Measurements from ENCODE around the gene CCDC27.

The CCDC27 gene

GRCh38 chr1:3727042-3727824 is 25.0 kb upstream of the CCDC27 start:
- Histone ChIP-seq H3K9me3 (replicated peaks in 1 of 11) (no peaks in the 10 kb centered on the region), H3K36me3 (no peaks in the 10 kb centered on the region), H3K4me1 (peaks cover 10 to 37% (median 19%) of the 10 kb centered on the region in 10 experiments; a peak in 19 of 20 replicates), H3K9ac (no peak overlapping the region), H3K27me3 (peaks cover 0 to 26% (median 7%) of the 10 kb centered on the region in 11 experiments; a peak in 10 of 22 replicates), H3K4me3 (no peak overlapping the region), H3K27ac (no peak overlapping the region), H3K4me2 (no peak overlapping the region), H4K20me1 (peaks cover 0 to 16% (median 0%) of the 10 kb centered on the region in 11 experiments; a peak in 2 of 22 replicates)
- TF ChIP-seq Cebpa-rat (IDR thresholded peaks at IDR 0.05): no peak

- TF ChIP-seq Cebpa-rat (IDR thresholded peaks at IDR 0.05): no peak
- peaks cover 10 to 37% (median 19%) of the 10 kb centered on the region in 10 experiments; a peak in 19 of 20 replicates for H3K4me1 ChIP-seq
Observed at GRCh38 chr1:3727825-3728776, 24.1 kb upstream of the CCDC27 start.

GRCh38 chr1:3729594-3730542 is 22.4 kb upstream of the CCDC27 start:
- Histone ChIP-seq H3K9me3 (replicated peaks in 1 of 11) (no peaks in the 10 kb centered on the region), H3K27ac (peak overlapping the region in 3 of 11 experiments; percentile 2 to 46 (median 37); a peak in 3 of 22 replicates), H3K9ac (no peak overlapping the region; a peak in 1 of 22 replicates)

More at GRCh38 chr1:3727825-3728776, 24.1 kb upstream of the CCDC27 start:
- Histone ChIP-seq H3K9me3 (replicated peaks in 1 of 11) (no peaks in the 10 kb centered on the region), H3K27me3 (peaks cover 0 to 26% (median 7%) of the 10 kb centered on the region in 11 experiments; a peak in 10 of 22 replicates), H3K9ac (no peak overlapping the region), H4K20me1 (peaks cover 0 to 16% (median 0%) of the 10 kb centered on the region in 11 experiments; a peak in 2 of 22 replicates), H3K4me3 (no peak overlapping the region), H3K36me3 (no peaks in the 10 kb centered on the region), H3K27ac (no peak overlapping the region), H3K4me2 (no peak overlapping the region)

GRCh38 chr1:3730543-3731247 is 21.6 kb upstream of the CCDC27 start:
- peaks cover 0 to 5% (median 0%) of the 10 kb centered on the region in 11 experiments; a peak in 1 of 22 replicates for H3K36me3 ChIP-seq

More at GRCh38 chr1:3729594-3730542, 22.4 kb upstream of the CCDC27 start:
- Histone ChIP-seq H3K27me3 (peaks cover 0 to 26% (median 7%) of the 10 kb centered on the region in 11 experiments; a peak in 10 of 22 replicates), H3K4me3 (no peak overlapping the region), H4K20me1 (peaks cover 0 to 16% (median 0%) of the 10 kb centered on the region in 11 experiments; a peak in 2 of 22 replicates), H3K4me1 (peaks cover 10 to 34% (median 24%) of the 10 kb centered on the region in 10 experiments; a peak in 19 of 20 replicates), H3K4me2 (peak overlapping the region in 9 of 11 experiments; percentile 46 to 84 (median 74); a peak in 19 of 22 replicates), H3K36me3 (peaks cover 0 to 2% (median 0%) of the 10 kb centered on the region in 11 experiments; a peak in 1 of 22 replicates)
- no peak for TF ChIP-seq Cebpa-rat (IDR thresholded peaks at IDR 0.05)

GRCh38 chr1:3731583-3732433 is 20.4 kb upstream of the CCDC27 start:
- TF ChIP-seq Cebpa-rat (IDR thresholded peaks at IDR 0.05): no peak
- Histone ChIP-seq H3K4me2 (peak overlapping the region in 6 of 11 experiments; percentile 9 to 81 (median 72); a peak in 5 of 22 replicates), H3K27me3 (peaks cover 0 to 26% (median 7%) of the 10 kb centered on the region in 11 experiments; a peak in 10 of 22 replicates), H3K27ac (no peak overlapping the region), H3K9ac (no peak overlapping the region), H3K36me3 (peaks cover 3 to 12% (median 8%) of the 10 kb centered on the region in 11 experiments; a peak in 18 of 22 replicates), H3K4me1 (peaks cover 15 to 52% (median 41%) of the 10 kb centered on the region in 10 experiments), H3K9me3 (replicated peaks in 1 of 11) (no peaks in the 10 kb centered on the region), H3K4me3 (no peak overlapping the region), H4K20me1 (peaks cover 0 to 16% (median 0%) of the 10 kb centered on the region in 11 experiments; a peak in 3 of 22 replicates)

More at GRCh38 chr1:3730543-3731247, 21.6 kb upstream of the CCDC27 start:
- peaks cover 0 to 26% (median 7%) of the 10 kb centered on the region in 11 experiments; a peak in 10 of 22 replicates for H3K27me3 ChIP-seq
- TF ChIP-seq Cebpa-rat (IDR thresholded peaks at IDR 0.05): no peak
- H3K4me1 ChIP-seq: peaks cover 10 to 42% (median 30%) of the 10 kb centered on the region in 10 experiments; a peak in 19 of 20 replicates
- no peak overlapping the region for H3K4me3 ChIP-seq
- H3K4me2 ChIP-seq: peak overlapping the region in 9 of 11 experiments; percentile 46 to 84 (median 74); a peak in 19 of 22 replicates
- no peaks in the 10 kb centered on the region for H3K9me3 ChIP-seq (replicated peaks in 1 of 11)
- no peak overlapping the region; a peak in 1 of 22 replicates for H3K9ac ChIP-seq
- H4K20me1 ChIP-seq: peaks cover 0 to 16% (median 0%) of the 10 kb centered on the region in 11 experiments; a peak in 2 of 22 replicates
- H3K27ac ChIP-seq: no peak overlapping the region; a peak in 1 of 22 replicates

GRCh38 chr1:3732434-3733093 is 19.7 kb upstream of the CCDC27 start:
- H3K9ac ChIP-seq: no peak overlapping the region
- TF ChIP-seq Cebpa-rat (IDR thresholded peaks at IDR 0.05): no peak
- H3K36me3 ChIP-seq: peaks cover 10 to 19% (median 15%) of the 10 kb centered on the region in 11 experiments; a peak in 19 of 22 replicates
- H3K27me3 ChIP-seq: peaks cover 0 to 24% (median 7%) of the 10 kb centered on the region in 11 experiments; a peak in 10 of 22 replicates
- H3K4me2 ChIP-seq: no peak overlapping the region
- H3K27ac ChIP-seq: no peak overlapping the region
- no peak overlapping the region for H3K4me3 ChIP-seq
- no peaks in the 10 kb centered on the region for H3K9me3 ChIP-seq (replicated peaks in 1 of 11)
- H3K4me1 ChIP-seq: peaks cover 15 to 52% (median 41%) of the 10 kb centered on the region in 10 experiments
- H4K20me1 ChIP-seq: peaks cover 0 to 11% (median 0%) of the 10 kb centered on the region in 11 experiments; a peak in 3 of 22 replicates

All from BLaER1 treated with 17β-estradiol and CSF1 and Interleukin-3, amounts not matched to agents 10 nM and 100 nM (cell line).